Activated naive CD4-positive, alpha-beta T cell (primary cell): ENCODE data around the gene TMEM176A.

Source experiments
- DNase-seq, 4 experiments: peaks; one replicate each; lab custom pipeline; 2025; lab: John Stamatoyannopoulos, UW

TMEM176A gene

DNA sequence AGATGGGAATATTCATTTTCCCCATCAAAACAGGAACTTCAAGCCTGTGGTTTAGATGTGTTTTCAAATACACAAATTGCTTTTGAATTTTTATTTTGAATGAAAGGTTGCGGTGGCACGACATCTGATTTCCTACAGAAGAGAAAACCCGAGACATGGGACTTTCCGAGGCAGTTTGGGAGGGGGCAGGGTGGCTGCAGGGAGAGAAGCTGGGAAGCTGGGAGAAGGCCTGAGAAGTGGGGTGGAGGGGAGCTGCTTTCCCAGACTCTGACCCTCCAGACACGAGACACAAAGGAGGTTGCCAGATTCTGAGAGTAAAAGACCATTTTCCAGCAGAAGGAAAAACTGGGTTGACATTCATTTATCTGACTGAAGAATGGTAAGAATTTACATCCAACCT, 19.6 kb downstream of the TMEM176A start:
- DNase-seq: no peak

DNA sequence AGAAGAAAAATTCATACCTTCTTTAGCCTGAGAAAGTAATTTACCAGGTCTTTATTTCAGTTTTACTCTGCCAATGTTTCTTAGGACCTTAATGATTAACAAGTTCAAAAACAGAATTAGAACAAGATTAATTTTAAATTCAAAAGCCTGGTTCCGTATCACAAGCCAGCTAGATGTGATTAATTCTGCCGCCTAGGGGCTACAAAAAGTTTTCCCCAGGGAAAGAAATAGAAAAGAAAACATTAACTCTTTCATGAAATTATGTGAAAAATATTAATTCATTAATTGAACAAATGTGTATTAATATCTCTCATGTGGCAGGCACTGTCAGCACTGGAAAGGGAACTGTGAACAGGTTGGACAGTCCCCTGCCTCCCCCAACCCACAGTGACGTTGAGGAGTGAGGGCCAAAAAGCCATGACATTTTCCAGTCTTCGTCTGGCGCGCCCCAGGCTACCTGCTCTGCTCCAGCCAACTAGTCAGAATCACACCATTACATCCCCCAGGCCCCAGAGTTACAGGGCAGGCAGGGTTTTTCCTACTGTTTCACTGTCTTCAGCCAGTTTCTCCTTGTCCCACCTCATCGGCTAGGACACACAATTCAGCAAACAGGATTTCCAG, 20.1 kb downstream of the TMEM176A start:
- no peak for DNase-seq

DNA sequence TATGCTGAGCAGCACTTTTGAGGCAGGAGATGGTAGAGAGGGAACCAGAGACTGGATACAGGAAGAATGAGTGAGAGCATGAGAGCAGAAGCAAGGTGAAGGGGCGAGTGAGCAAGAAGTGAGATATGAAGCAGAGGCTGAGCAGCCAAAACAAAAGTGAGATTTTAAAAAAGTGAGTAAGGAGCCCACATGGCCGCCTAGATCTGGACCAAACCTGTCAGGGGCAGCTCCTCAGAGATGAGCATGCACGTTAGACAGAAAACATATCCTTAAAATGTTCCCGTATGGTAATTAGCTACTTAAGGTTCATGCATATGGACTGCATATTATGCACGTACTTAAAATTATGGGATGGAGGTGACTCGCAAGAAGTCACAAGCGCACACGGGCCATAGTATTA, 22.5 kb downstream of the TMEM176A start:
- no peak for DNase-seq

DNA sequence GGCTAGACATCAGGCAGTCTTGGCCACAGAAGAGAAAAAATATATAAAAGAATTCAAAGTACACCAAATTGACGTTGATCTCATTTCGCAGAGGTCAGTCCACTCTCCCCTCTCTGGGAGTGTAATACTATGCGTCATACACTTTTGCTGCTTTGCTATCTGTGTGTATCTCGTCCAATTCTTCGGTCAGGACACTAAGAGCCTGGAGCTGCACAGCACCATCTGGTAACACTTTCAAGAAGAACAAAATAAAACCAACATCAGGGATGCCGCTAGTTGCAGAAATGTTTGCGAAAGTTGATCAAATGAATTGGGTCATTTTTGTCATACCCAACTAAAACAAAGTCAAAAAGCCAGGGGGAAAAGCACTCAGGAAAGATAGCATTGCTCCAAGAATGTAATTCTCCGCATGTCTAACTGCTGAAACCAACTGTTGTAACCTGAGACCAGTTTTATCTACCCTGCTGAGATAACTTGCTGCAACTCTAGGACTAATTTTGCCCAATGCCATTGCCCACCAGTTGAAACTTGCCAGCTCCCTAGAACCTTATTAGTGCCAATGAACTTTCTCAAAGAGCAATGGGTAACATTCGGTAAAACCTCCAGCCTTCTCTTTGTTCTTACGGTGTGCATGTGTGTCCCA, 23.0 kb downstream of the TMEM176A start:
- DNase-seq: no peak

DNA sequence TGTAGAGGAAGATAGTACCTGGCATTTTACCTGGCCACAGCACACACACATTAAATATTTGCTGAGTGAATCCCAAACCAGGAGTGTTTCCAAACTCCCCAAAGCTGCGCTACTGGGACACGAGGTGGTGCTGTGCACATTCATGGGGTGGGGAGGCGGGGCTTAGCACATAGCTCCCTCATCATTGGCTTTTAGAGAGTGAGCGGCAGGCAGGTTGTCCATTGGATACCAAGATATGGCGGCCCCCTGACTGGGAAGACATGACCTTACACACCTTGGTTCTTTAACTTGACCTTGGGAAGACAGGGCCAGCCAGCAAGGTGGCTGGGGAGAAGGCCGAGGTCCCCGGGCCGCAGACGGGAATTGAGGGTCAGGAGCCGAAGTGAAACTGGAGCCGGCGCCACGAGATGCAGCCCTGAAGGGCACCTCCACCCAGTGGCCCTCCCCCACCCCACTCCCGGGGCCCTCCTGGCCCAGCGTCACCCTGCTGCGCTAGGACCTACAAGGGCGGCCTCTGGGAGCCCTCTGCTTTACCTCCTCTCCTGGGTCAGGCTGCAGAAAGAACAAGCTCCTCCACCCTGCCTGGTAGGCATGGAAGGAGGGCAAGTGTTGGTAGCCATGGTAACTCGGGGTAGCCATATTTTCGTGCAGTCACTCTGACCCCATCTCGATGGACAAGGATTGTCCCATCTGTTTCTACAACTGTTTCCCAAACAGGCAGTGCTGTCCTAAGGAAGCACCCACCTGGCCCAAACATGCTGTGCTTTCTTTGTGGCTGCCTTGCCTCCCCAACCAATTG, 24.0 kb downstream of the TMEM176A start:
- DNase-seq: no peak

DNA sequence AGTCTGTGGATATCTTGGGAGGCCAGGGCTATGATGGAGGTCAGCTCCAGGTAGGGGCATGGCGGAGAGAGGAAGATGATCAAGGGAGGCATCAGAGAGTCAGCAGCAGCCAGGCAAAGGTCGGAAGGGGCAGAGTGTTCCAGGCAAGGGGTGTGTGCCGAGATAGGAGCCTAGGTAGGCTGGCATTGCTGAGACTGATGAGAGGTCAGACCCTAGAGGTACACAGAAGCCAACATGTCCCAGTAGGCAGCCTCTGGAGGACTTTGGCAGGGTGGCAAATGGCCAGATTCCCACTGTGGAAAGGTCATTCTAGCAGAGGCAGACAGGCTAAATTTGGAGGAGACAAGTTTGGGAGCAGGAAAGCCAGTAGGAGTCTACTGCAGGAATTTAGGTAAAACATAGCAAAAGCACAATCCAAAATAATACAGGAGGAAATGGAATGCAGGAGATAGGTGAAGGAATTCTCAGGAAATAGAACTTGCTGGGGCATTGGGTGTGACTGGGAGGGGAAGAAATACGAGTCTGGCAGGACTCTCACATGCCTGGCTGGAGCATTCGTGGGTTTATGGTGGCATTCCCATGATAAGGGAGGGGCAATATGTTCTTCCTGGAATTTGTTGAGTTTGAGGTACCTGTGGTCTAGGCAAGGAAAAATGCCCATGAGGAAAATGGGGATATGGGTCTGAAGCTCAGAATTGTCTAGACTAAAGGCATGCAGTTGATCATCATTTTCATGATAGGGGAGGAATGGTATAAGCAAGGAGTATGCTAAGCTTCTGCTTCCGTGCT, 25.7 kb downstream of the TMEM176A start:
- DNase-seq: no peak

DNA sequence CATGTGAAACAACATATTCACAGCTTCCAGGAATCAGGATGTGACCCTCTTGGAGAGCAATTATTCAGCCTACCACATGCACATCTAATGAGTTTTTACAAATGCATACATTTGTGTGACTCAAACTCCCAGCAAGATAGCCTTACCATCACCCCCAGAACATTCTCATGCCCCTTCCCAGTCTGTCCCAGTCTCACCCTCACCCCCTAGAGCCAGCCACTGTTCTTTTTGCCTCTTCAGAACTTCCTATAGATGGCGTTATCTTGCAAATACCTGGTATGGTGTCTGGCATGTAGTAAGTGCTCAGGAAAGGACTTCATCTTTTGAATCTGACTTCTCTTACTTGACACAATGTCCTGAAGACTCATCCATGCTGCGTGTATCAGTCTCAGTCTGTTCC, 27.8 kb downstream of the TMEM176A start:
- no peak for DNase-seq

DNA sequence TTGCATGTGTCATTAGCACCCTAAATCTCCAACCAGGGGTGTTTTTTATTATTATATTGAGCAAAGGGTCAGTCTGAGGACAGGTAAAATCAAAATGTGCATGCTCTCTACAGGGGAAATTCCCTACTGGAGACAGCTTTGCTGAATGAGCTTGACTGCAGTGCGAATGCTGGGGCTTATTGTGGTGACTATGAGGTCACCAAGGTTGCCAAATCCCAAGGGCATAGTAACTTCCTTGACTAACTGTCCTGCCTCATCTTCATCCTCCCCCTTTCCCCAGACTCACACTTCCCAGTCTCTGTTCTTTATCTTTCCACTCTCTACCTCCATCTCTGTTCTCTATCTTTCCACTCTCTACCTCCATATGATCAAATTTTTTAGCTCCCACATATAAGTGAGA, 28.9 kb downstream of the TMEM176A start:
- DNase-seq: no peak

DNA sequence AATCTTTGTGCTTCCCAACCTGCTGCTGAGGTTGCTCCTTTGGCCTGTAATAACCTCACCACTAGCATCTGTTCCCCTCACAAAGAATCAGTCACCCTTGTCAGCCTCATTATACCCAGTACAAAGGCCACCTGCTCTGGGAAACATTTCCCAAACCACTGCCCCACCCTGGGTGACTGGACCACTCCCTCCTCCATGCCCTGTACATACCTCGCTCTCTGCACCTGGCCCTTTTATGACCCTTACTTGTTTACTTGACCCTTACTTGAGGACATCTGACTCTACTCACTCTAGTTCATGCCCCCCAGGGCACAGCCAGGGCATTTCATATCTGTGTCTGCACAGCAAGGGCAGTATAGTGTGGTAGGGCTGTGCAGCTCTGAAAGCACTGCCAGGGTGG, 30.4 kb downstream of the TMEM176A start:
- no peak for DNase-seq

DNA sequence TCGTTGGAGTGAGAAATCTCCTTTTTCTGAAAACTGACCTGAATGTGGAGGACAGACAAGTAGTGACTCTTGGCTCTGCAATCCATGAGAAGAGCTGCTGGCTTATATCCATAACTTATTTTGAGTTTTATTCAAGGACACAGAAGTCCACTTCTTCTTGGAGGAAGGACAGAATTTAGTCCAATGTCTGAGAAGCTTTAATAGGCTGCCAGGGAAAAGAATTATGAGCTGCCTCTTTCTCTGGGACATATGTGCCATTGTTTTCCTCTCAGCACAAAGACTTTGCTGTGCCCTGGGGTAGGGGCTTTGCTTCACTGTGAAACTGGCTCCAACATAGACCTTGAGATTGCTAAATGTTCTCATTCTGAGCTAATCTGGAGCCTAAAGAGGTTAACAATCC, 31.3 kb downstream of the TMEM176A start:
- DNase-seq: no peak

DNA sequence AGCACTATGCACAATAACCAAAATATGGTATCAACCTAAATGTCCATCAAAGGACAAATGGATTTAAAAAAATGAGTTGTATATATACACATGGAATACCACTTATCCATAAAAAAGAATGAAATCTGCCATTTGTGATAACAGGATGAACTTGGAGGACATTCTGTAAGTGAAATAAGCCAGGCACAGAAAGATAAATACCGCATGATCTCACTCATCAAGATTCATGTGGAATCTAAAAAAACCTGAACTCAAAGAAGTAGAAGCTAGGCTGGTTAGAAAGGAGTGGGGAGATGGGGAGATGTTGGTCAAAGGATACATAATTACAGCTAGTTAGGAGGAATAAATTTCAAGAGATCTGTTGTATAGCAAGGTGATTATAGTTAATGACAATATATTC, 34.5 kb downstream of the TMEM176A start:
- no peak for DNase-seq

DNA sequence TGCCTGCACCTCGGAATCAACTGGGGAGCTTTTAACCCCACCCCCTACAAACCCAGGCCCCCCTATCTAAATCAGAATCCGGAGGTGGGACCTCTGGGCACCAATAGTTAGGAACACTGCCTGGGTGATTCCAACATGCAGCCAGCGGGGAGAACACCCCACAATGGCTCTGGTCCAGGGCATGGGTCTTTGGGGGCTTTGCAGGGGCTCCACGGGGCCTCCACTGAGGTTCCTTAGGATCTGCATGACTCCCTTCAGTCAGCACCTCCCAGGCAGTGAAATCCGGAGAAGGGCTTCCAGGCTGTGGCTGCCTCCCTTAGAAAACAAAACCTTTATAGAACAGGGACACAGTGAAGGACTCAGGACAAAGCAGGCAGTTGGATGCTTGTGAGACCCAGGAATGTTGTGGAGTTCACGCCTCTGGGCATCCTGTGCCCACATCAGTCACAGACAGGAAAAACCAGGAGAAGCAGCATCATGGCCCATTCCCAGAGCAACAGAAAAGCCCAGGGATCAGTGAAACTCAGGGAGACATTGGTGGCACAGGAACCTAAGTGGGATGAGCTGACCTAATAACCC, 35.2 kb downstream of the TMEM176A start:
- no peak for DNase-seq

DNA sequence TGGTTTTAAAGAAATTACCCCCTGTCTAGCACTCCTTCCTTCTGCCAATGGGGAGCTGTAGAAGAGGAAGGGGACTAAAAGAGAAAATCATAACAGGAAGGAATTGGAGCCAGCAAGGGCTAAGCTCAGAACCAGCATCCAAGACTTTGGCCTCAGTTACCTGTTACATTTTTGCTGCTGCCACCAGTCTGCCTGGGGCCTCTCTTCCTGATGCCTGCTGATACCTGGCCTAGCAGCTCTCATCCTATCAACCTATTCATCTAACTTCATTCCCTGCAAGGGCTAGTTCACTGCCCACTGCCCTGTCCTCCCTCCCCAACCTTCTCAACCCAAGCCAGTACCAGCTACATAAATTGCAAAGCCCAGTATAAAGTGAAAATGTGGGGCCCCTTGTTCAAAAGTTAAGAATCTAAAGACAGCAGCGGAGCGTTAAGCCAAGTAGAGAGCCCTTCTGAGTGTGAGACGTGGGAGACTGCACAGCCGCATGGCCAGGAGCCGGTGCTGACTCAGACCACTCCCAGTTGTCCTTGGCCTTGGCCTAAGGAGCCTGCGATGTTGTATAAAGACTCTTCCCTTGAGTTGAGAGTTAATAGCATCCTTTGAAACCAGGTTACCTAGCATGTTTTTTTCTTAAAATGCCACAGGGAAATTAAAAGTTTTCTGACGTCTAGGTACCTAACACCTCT, 38.5 kb downstream of the TMEM176A start:
- no peak for DNase-seq

DNA sequence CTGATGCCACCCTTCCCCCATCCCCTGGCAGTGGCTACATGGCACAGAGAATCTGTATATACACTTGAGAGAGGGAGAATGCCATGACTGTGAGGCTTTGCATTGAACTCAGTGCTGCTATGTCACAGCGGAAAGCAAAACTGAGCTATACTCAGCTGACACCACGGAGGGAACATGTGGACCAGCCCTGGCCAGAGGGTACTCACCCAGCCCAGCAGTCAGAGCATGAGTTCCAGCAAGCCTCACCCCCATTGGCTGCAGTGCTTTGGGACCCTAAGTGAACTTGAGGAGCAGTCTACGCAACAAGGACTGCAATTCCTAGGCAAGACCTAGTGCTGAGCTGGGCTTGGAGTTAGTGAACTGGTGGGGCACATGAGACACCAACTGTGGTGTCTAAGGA, 41.4 kb downstream of the TMEM176A start:
- no peak for DNase-seq

DNA sequence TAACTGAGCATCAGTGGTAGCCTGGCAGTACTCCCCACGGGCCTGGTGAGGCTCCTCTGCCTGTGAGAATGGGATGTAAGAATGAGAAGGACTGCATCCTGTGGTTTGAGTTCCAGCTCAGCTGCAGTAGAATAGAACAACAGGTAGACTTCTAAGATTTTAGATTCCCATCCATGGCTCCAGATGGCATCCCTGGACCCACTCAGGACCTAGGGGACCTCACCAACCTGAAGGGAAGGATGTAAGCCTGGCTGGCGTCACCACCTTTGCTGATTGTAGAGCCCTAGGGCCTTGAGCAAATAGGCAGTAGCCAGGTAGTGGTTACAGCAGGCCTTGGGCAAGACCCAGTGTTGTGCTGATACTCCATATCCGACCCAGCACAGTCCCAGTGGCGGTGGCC, 42.1 kb downstream of the TMEM176A start:
- DNase-seq: no peak

DNA sequence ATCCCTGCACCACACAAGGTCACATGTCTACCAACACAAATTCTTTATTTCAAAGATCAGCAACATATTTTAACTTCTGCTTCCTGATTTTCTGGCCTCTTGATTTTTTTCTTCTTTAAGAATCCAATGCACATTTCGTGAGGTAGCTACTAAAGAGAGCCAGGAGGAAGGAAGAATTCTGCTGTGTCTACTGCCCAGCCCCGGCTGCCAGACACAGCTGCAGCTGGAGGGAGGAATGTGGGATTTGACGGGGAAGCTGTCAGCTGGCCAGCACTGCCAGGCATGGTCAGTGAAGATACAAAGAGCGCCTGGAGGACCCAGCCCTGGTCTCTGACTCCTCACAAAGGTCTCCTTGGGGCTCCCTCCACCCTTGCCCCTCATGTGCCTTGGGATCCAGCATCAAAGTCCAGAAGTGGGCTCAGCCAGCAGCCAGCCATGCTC, 44.9 kb downstream of the TMEM176A start:
- DNase-seq: no peak

DNA sequence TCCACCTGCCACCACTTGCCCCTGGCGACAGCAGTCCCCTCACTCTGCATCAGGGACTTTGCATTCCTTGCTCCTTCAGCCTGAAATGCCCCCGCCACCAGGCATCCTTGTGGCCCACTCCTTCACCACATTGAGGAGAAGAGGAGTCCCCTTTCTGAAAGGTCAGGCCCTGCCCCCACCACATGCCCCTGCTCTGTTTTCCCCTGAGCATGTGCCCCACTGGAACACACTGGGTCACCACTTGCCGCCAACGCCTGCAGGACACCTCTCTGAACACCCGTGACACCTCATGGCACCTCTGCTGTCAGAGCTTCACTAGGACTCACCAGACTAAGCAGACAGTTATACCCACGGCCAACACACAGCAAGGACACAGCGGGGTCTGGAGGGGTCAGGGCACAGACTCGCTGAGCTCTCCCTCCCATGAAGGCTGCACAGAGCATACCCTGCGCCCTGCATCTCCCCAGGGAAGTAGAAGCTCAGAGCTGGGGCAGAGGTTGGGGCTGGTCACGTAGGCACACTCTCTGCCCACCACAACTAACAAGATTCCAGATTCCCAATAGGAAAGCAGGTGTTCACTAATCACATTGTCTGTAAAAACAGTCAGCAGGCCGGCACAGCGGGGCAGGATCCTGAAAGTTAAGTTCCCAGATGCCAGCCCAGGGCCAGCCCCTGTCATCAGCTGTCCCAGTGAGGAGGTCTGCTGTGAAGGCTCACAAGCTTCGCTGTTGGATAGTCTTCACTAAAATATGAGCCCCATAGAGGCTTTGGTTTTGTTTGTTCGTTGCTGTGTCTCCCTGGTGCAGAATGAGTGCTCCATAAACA, 45.9 kb downstream of the TMEM176A start:
- no peak for DNase-seq

DNA sequence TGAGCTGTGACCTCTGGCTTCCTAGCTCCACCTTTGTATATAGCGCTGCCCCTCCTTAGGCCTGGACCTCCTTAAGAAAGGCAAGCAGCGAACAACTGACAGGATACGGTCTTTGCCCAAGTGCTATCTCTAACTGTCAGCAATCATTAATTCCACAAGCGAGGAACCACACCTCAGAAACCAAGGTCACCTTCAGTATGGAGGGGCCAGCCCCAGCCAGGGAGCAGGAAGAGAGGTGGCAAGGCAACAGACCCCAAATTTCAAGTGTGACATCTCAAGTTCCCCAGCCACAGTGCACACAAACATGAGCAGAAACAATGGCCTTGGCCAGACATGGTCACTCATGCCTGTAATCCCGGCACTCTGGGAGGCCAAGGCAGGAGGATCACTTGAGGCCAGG, 47.0 kb downstream of the TMEM176A start:
- DNase-seq: no peak

DNA sequence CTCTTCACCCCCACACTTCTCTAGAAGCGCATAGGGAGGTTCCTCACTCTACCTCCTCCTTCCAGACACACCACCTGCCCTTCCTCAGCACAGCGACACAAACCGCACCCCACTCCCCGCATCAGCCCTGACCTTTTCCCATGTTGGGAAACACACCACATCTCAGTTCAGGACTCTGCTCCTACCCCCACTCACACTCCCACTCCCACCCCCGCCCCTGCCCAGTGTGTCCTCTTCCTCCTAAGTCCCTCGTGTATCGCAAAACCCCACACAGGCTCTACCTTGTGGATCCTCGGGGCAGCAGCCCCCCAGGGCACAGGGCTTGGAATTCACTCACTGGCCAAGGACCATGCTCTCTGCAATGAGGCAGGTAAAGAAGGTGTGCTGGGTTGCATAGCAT, 47.5 kb downstream of the TMEM176A start:
- DNase-seq: no peak

DNA sequence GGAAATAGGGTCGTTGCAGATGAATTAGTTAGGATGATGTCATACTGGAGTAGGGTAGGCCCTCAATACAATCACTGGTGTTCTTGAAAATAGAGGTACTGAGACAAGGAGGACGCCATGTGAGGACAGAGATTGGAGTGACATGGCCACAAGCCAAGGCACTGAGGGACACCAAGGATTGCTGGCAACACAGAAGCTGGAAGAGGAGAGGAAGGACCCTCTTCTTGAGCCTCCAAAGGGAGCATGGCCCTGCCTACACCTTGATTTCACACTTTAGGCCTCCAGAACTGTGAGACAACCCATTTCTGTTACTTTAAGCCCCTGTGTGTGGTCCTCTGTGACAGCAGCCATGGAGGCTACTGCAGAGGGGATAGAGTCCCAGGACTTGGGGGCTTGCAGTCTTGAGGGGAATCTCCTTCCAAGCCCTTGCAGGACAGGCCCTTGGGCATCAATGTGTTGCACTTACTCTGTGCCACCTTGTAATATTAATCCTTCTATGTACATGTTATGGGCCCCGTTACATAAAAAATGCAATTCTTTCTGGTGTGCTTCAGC, 48.1 kb downstream of the TMEM176A start:
- no peak for DNase-seq
